Calu3 (cell line): Measurements from ENCODE around the gene PPP1R36. TPM values are rescaled to one million over a fixed set of nuclear protein-coding genes. Genes with fewer than 3 reads are reported as not detected.
"Not testable (repeated sequence)": the region's sequence is repeated elsewhere in the genome, so short reads cannot be mapped to it uniquely, and the experiment has no call there.

Experiments used
- BruUV-seq: library from RNA; stranded (reverse); fragments of 400-500 nt; replicated peaks from 2 replicates; lab custom pipeline; 2021; lab: Mats Ljungman, UMichigan
- CTCF ChIA-PET: fragments of 300-600 bp; sonication (Branson Sonifier 250); formaldehyde crosslinking; loops from one replicate; lab custom pipeline; 2022; ENCODE audit warnings: antibody characterized with exemption; lab: Charles Lee
- DNase-seq: peaks from one replicate; pipeline ENCODE4 v3.0.0; 2022
- H3K27ac Mint-ChIP-seq: one replicate; pipeline ENCODE4 v1.8.0; 2022; ENCODE audit warnings: mixed read lengths; ENCODE audit not compliant: unreplicated experiment
- H3K27me3 Mint-ChIP-seq: one replicate; pipeline ENCODE4 v1.8.0; 2022; ENCODE audit warnings: mixed read lengths; ENCODE audit not compliant: unreplicated experiment
- H3K36me3 Mint-ChIP-seq: one replicate; pipeline ENCODE4 v1.8.0; 2022; ENCODE audit warnings: mild to moderate bottlenecking, moderate library complexity, mixed read lengths; ENCODE audit not compliant: insufficient read depth, unreplicated experiment
- H3K4me1 Mint-ChIP-seq: one replicate; pipeline ENCODE4 v1.8.0; 2022; ENCODE audit warnings: mild to moderate bottlenecking, low read depth, mixed read lengths; ENCODE audit not compliant: unreplicated experiment
- H3K4me3 Mint-ChIP-seq: one replicate; pipeline ENCODE4 v1.8.0; 2022; ENCODE audit warnings: mild to moderate bottlenecking, low read depth, moderate library complexity, mixed read lengths; ENCODE audit not compliant: unreplicated experiment
- H3K9me3 Mint-ChIP-seq: one replicate; pipeline ENCODE4 v1.8.0; 2022; ENCODE audit warnings: low read depth, mixed read lengths; ENCODE audit not compliant: unreplicated experiment
- intact Hi-C: fragments of 100-400 bp; cut with micrococcal nuclease; formaldehyde crosslinking; loops from one replicate; pipeline ENCODE4 v1.10.0; 2022; ENCODE audit not compliant: unreplicated experiment
- total RNA-seq: library from RNA; stranded (reverse); gene quantifications from 2 replicates; pipeline ENCODE4 v1.2.3, GENCODE V29; 2022
- TF ChIP-seq, protein P1 (sequence below): fragments of 200-600 bp; IDR thresholded peaks from one replicate; pipeline ENCODE4 v1.8.0; 2022; ENCODE audit warnings: antibody characterized with exemption; ENCODE audit not compliant: unreplicated experiment

PPP1R36 gene
- total RNA-seq, 1 experiment from 2014 or later = 0.40 TPM

DNA sequence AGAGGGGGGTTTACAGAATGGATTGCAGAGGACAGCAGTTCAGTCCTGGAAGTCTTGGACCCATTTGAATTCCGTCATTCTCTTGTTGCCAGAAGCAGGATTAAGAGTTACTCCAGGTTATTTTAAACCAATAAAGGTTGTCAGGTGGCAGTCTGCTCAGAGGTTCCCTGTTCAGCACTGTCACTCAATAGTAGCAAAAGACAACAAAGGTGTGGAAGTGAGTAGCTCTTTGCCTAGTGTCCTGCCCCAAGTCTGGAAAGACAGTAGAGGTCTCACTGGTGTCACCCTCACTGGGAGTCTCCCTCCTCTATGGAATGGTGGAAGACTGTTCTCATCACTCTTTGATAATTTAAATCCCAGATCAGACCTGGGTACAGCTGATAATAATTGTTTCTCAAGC is 81.0 kb downstream of the PPP1R36 start:
- H3K27me3 Mint-ChIP-seq = no peaks in the 10 kb centered on the region
- H3K4me1 Mint-ChIP-seq = no peaks in the 10 kb centered on the region
- TF ChIP-seq, protein P1, sequence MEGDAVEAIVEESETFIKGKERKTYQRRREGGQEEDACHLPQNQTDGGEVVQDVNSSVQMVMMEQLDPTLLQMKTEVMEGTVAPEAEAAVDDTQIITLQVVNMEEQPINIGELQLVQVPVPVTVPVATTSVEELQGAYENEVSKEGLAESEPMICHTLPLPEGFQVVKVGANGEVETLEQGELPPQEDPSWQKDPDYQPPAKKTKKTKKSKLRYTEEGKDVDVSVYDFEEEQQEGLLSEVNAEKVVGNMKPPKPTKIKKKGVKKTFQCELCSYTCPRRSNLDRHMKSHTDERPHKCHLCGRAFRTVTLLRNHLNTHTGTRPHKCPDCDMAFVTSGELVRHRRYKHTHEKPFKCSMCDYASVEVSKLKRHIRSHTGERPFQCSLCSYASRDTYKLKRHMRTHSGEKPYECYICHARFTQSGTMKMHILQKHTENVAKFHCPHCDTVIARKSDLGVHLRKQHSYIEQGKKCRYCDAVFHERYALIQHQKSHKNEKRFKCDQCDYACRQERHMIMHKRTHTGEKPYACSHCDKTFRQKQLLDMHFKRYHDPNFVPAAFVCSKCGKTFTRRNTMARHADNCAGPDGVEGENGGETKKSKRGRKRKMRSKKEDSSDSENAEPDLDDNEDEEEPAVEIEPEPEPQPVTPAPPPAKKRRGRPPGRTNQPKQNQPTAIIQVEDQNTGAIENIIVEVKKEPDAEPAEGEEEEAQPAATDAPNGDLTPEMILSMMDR = no peak
- H3K4me3 Mint-ChIP-seq = no peak overlapping the region
- no peaks in the 10 kb centered on the region for H3K9me3 Mint-ChIP-seq
- no peak overlapping the region for H3K27ac Mint-ChIP-seq
- DNase-seq = no peak
- H3K36me3 Mint-ChIP-seq = no peaks in the 10 kb centered on the region
- CTCF ChIA-PET = interaction anchor here (0.5 to 0.7 kb wide), 2 partner anchors 90 to 1371 kb away, joined by 3 read pairs; partner anchors contain the start of gene HSPA2
- no TSS peak for BruUV-seq
- intact Hi-C loops = no loop called here

- BruUV-seq, DNase-seq, H3K4me1 Mint-ChIP-seq, H3K27ac Mint-ChIP-seq, intact Hi-C loops, H3K9me3 Mint-ChIP-seq, H3K36me3 Mint-ChIP-seq, H3K4me3 Mint-ChIP-seq, H3K27me3 Mint-ChIP-seq: not testable (repeated sequence)
- CTCF ChIA-PET = interaction anchor here (0.5 to 0.7 kb wide), 2 partner anchors 91 to 1371 kb away, joined by 3 read pairs; partner anchors contain the start of gene HSPA2
These were observed 81.5 kb downstream of the PPP1R36 start for GRCh38 chr14:64631222-64631621.

GRCh38 chr14:64632056-64632455 is 82.3 kb downstream of the PPP1R36 start:
- no peaks in the 10 kb centered on the region for H3K4me1 Mint-ChIP-seq
- CTCF ChIA-PET = interaction anchor here (0.6 kb wide), 1 partner anchor 131 kb away, joined by 4 read pairs; no protein-coding TSS in a partner anchor
- no peaks in the 10 kb centered on the region for H3K27me3 Mint-ChIP-seq
- H3K9me3 Mint-ChIP-seq = no peaks in the 10 kb centered on the region
- no peak for DNase-seq
- H3K4me3 Mint-ChIP-seq = no peak overlapping the region
- intact Hi-C loops = no loop called here
- BruUV-seq = no TSS peak
- no peaks in the 10 kb centered on the region for H3K36me3 Mint-ChIP-seq
- no peak overlapping the region for H3K27ac Mint-ChIP-seq
- TF ChIP-seq, protein P1 = no peak

GRCh38 chr14:64634558-64634957 is 84.8 kb downstream of the PPP1R36 start:
- no TSS peak for BruUV-seq
- H3K27ac Mint-ChIP-seq = no peak overlapping the region
- H3K4me3 Mint-ChIP-seq = no peak overlapping the region
- TF ChIP-seq, protein P1 = no peak
- no peaks in the 10 kb centered on the region for H3K36me3 Mint-ChIP-seq
- no peak for DNase-seq
- peaks cover 8% of the 10 kb centered on the region for H3K4me1 Mint-ChIP-seq
- CTCF ChIA-PET = no interaction called here
- H3K27me3 Mint-ChIP-seq = no peaks in the 10 kb centered on the region
- intact Hi-C loops = no loop called here
- H3K9me3 Mint-ChIP-seq = no peaks in the 10 kb centered on the region
